C4-2B (cell line): Measurements from ENCODE around the gene CRELD2.

ENCODE experiments used
- ZFX ChIP-seq: fragments of 450-650 bp; IDR thresholded peaks from 2 replicates; pipeline ENCODE4 v1.6.1; 2017
- TF ChIP-seq, protein P1 (sequence below): fragments of 450-650 bp; conservative IDR thresholded peaks from 2 replicates; pipeline ENCODE4 v1.5.1; 2017; ENCODE audit warnings: mild to moderate bottlenecking

DNA sequence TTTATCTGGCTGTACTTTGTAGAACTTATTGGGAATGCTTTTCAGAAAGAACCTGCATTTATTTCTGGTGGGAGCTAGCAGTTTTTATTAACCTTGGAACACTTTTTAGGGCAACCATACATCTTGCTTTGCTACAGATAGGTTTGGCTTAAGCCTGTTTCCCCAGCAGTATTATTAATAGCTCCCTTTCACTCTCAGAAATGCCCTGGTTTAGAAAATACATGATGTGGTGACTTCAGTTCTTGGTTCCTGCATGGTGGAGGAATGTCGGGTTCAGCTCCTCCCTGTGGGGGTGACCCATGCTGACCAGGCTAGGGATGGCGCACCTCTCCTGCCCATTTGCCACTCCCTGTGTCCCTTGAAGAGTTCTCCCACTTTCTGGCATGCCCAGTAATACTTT is 36.6 kb upstream of the CRELD2 start:
- TF ChIP-seq, protein P1, sequence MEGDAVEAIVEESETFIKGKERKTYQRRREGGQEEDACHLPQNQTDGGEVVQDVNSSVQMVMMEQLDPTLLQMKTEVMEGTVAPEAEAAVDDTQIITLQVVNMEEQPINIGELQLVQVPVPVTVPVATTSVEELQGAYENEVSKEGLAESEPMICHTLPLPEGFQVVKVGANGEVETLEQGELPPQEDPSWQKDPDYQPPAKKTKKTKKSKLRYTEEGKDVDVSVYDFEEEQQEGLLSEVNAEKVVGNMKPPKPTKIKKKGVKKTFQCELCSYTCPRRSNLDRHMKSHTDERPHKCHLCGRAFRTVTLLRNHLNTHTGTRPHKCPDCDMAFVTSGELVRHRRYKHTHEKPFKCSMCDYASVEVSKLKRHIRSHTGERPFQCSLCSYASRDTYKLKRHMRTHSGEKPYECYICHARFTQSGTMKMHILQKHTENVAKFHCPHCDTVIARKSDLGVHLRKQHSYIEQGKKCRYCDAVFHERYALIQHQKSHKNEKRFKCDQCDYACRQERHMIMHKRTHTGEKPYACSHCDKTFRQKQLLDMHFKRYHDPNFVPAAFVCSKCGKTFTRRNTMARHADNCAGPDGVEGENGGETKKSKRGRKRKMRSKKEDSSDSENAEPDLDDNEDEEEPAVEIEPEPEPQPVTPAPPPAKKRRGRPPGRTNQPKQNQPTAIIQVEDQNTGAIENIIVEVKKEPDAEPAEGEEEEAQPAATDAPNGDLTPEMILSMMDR = no peak
- no peak for TF ChIP-seq ZFX
